Measurements from ENCODE around the gene PCDHA12.
"Not testable (repeated sequence)": the region's sequence is repeated elsewhere in the genome, so short reads cannot be mapped to it uniquely, and the experiment has no call there.

Gene PCDHA12

GRCh38 chr5:140875085-140876065 is at the start of gene PCDHA12:
TSS of gene PCDHA12 (plus strand) at chr5:140875308. CDS start at chr5:140875473, 165 bp downstream.
- Histone ChIP-seq H2AFZ (ENCODE audit: low read depth, low read length) (peak within 1 kb of the TSS; percentile 85), H3K36me3 (ENCODE audit: insufficient read depth, low read length) (peaks cover 18% of the 10 kb centered on the region), H3K4me1 (ENCODE audit: insufficient read depth, low read length) (no peaks in the 10 kb centered on the region), H3K4me3 (ENCODE audit: low read length) (peak within 1 kb of the TSS; percentile 61), H3K27me3 (ENCODE audit: insufficient read depth, low read length) (no peaks in the 10 kb centered on the region), H3K9me3 (ENCODE audit: low read length) (peaks cover 32% of the 10 kb centered on the region)

GRCh38 chr5:140827704-140828361 is 47.3 kb upstream of the PCDHA12 start, which contains the start of gene PCDHA6:
TSS of gene PCDHA6 (plus strand) at chr5:140827960. CDS start at chr5:140828092, 132 bp downstream.
- H3K27me3 ChIP-seq (ENCODE audit: insufficient read depth, low read length): no peaks in the 10 kb centered on the region
- peaks cover 34% of the 10 kb centered on the region for H3K36me3 ChIP-seq (ENCODE audit: insufficient read depth, low read length)
- peaks cover 4% of the 10 kb centered on the region for H3K4me1 ChIP-seq (ENCODE audit: insufficient read depth, low read length)
- peak within 1 kb of the TSS; percentile 78 for H3K4me3 ChIP-seq (ENCODE audit: low read length)
- H3K9me3 ChIP-seq (ENCODE audit: low read length): peaks cover 33% of the 10 kb centered on the region
- H2AFZ ChIP-seq (ENCODE audit: low read depth, low read length): peak within 1 kb of the TSS; percentile 80

GRCh38 chr5:140828362-140828737 is 46.8 kb upstream of the PCDHA12 start:
- H3K4me3 ChIP-seq (ENCODE audit: low read length): peak overlapping the region; percentile 78

GRCh38 chr5:140829511-140830501 is 45.3 kb upstream of the PCDHA12 start:
- H3K4me3 ChIP-seq (ENCODE audit: low read length); H2AFZ ChIP-seq (ENCODE audit: low read depth, low read length); H3K4me1 ChIP-seq (ENCODE audit: insufficient read depth, low read length); H3K27me3 ChIP-seq (ENCODE audit: insufficient read depth, low read length): not testable (repeated sequence)
- H3K9me3 ChIP-seq (ENCODE audit: low read length): peaks cover 38% of the 10 kb centered on the region
- peaks cover 32% of the 10 kb centered on the region for H3K36me3 ChIP-seq (ENCODE audit: insufficient read depth, low read length)

More at GRCh38 chr5:140828362-140828737, 46.8 kb upstream of the PCDHA12 start:
- Histone ChIP-seq H2AFZ (ENCODE audit: low read depth, low read length) (peak overlapping the region; percentile 80), H3K27me3 (ENCODE audit: insufficient read depth, low read length) (no peaks in the 10 kb centered on the region), H3K4me1 (ENCODE audit: insufficient read depth, low read length) (peaks cover 4% of the 10 kb centered on the region), H3K36me3 (ENCODE audit: insufficient read depth, low read length) (peaks cover 33% of the 10 kb centered on the region), H3K9me3 (ENCODE audit: low read length) (peaks cover 33% of the 10 kb centered on the region)

- H3K9me3 ChIP-seq (ENCODE audit: low read length): peaks cover 60% of the 10 kb centered on the region
- no peak within 1 kb of the TSS for H2AFZ ChIP-seq (ENCODE audit: low read depth, low read length)
- no peaks in the 10 kb centered on the region for H3K27me3 ChIP-seq (ENCODE audit: insufficient read depth, low read length)
- no peak within 1 kb of the TSS for H3K4me3 ChIP-seq (ENCODE audit: low read length)
- peaks cover 4% of the 10 kb centered on the region for H3K4me1 ChIP-seq (ENCODE audit: insufficient read depth, low read length)
- H3K36me3 ChIP-seq (ENCODE audit: insufficient read depth, low read length): peaks cover 52% of the 10 kb centered on the region
Observed at GRCh38 chr5:140833993-140834392, 41.1 kb upstream of the PCDHA12 start, which contains the start of gene PCDHA7. TSS of gene PCDHA7 (plus strand) at chr5:140834269. CDS start at chr5:140834384, 115 bp downstream.

GRCh38 chr5:140834439-140835008 is 40.6 kb upstream of the PCDHA12 start:
- H3K4me1 ChIP-seq (ENCODE audit: insufficient read depth, low read length); H3K27me3 ChIP-seq (ENCODE audit: insufficient read depth, low read length); H2AFZ ChIP-seq (ENCODE audit: low read depth, low read length); H3K4me3 ChIP-seq (ENCODE audit: low read length): not testable (repeated sequence)
- H3K9me3 ChIP-seq (ENCODE audit: low read length): peaks cover 56% of the 10 kb centered on the region
- H3K36me3 ChIP-seq (ENCODE audit: insufficient read depth, low read length): peaks cover 52% of the 10 kb centered on the region

GRCh38 chr5:140835622-140836510 is 39.2 kb upstream of the PCDHA12 start:
- no peaks in the 10 kb centered on the region for H3K27me3 ChIP-seq (ENCODE audit: insufficient read depth, low read length)
- peaks cover 41% of the 10 kb centered on the region for H3K36me3 ChIP-seq (ENCODE audit: insufficient read depth, low read length)
- H3K4me3 ChIP-seq (ENCODE audit: low read length): no peak overlapping the region
- no peak overlapping the region for H2AFZ ChIP-seq (ENCODE audit: low read depth, low read length)
- H3K9me3 ChIP-seq (ENCODE audit: low read length): peaks cover 50% of the 10 kb centered on the region
- H3K4me1 ChIP-seq (ENCODE audit: insufficient read depth, low read length): peaks cover 4% of the 10 kb centered on the region

- Histone ChIP-seq H3K4me1 (ENCODE audit: insufficient read depth, low read length) (no peaks in the 10 kb centered on the region), H3K36me3 (ENCODE audit: insufficient read depth, low read length) (peaks cover 29% of the 10 kb centered on the region), H2AFZ (ENCODE audit: low read depth, low read length) (no peak within 1 kb of the TSS), H3K27me3 (ENCODE audit: insufficient read depth, low read length) (no peaks in the 10 kb centered on the region), H3K4me3 (ENCODE audit: low read length) (peak within 1 kb of the TSS; percentile 39), H3K9me3 (ENCODE audit: low read length) (peaks cover 36% of the 10 kb centered on the region)
Observed at GRCh38 chr5:140840978-140841962, 33.8 kb upstream of the PCDHA12 start, which contains the start of gene PCDHA8. TSS of gene PCDHA8 (plus strand) at chr5:140841187. CDS start at chr5:140841322, 135 bp downstream.

GRCh38 chr5:140842798-140843733 is 32.0 kb upstream of the PCDHA12 start:
- H2AFZ ChIP-seq (ENCODE audit: low read depth, low read length): no peak overlapping the region
- H3K36me3 ChIP-seq (ENCODE audit: insufficient read depth, low read length): peaks cover 22% of the 10 kb centered on the region
- no peaks in the 10 kb centered on the region for H3K4me1 ChIP-seq (ENCODE audit: insufficient read depth, low read length)
- no peak overlapping the region for H3K4me3 ChIP-seq (ENCODE audit: low read length)
- H3K9me3 ChIP-seq (ENCODE audit: low read length): peaks cover 29% of the 10 kb centered on the region
- no peaks in the 10 kb centered on the region for H3K27me3 ChIP-seq (ENCODE audit: insufficient read depth, low read length)
